HG03103 (cell line): ENCODE data around the gene STOM.

Experiments
- ATAC-seq: cut with Tn5 transposase; IDR thresholded peaks from one replicate; pipeline ENCODE4 v1.9.1; 2021; ENCODE audit warnings: low read depth; ENCODE audit not compliant: unreplicated experiment

Gene STOM

GRCh38 chr9:121350993-121351561 is 19.0 kb downstream of the STOM start:
- no peak for ATAC-seq

DNA sequence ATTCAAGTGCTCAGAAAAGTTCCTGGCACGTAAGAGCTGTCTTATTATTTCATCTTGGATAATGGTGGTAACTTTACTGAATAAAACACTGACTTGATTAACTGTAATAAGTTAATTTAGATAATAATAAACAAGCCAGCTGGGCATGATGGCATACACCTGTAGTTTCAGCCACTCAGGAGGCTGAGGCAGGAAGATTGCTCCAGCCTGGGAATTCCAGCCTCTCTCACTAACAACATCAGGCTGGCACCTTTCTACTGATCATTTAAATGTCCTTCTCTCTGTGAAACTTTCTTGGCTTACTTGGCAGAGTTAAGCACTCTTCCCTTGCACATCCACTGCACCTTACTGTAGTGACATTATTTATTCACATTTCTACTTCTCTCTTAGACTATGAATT is 20.0 kb downstream of the STOM start:
- ATAC-seq, result no peak

- ATAC-seq, result no peak
Observed at GRCh38 chr9:121349009-121349408, 21.0 kb downstream of the STOM start.

- ATAC-seq, result no peak
Observed at GRCh38 chr9:121348221-121348620, 21.8 kb downstream of the STOM start.

DNA sequence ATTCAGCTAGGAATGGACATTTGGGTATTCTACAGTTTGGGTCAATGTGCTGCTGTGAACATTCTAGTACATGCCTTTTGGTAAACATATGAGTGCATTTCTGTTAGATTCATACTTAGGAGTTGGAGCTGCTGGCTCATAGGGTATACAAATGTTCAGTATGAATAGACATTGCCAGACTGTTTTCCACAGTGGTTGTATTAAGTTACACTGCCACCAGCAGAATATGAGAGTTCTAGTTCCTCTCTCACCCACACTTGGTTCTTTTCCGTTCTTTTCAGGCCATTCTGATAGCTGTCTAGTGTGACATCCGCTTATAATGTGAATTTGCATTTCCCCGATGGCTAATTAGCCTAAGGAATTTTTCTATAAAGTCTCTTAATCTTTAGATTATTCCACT is 25.0 kb downstream of the STOM start:
- ATAC-seq, result no peak

DNA sequence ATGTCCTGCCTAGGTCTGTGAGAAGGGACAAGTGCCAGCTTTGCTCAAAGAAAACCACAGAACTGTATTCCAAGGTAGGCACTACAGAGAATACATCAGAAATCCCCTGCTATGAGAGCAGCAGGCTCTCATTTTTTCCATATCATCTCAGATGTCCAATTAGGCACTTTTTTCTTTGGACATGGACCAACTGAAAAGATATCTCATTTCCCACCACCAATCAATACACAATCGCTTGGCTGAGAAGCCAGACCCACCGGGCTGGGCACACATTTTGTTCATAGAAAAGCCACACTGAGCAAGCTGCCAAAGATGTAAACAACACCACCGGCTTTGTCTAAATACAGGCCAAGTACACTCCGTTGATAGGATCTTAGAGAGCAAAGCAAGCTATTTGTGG is 25.9 kb downstream of the STOM start:
- no peak for ATAC-seq

DNA sequence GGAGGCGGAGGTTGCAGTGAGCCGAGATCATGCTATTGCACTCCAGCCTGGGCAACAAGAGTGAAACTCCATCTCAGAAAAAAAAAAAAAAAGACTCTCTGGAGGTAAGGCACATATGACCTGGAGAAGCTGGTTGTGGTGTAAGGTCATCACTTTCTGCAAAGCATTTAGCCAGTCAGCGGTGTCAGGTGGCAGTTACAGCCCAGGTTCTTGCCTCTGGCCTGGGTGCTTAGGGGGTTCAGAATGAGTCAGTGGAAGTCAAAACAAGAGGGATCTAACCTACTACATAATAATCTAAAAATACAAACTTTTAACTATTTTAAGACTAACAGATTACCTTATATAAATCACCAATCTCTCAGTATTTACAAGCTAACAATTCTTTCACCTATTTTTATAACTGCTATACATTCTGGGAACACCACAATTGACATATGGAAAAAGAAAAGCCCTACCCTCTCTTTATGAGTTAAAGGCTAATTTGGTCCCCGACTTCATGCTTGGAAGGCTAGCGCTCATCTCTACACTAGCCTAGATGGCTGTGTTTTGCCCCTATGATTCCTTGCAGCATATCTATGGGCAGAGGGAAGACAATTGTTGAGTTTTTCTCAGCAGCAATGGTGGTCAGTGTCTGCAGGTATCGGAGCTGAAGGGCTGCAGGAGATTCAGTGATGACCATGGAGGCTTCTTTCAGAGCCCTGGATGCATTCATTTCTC is 29.2 kb downstream of the STOM start:
- ATAC-seq, result no peak

DNA sequence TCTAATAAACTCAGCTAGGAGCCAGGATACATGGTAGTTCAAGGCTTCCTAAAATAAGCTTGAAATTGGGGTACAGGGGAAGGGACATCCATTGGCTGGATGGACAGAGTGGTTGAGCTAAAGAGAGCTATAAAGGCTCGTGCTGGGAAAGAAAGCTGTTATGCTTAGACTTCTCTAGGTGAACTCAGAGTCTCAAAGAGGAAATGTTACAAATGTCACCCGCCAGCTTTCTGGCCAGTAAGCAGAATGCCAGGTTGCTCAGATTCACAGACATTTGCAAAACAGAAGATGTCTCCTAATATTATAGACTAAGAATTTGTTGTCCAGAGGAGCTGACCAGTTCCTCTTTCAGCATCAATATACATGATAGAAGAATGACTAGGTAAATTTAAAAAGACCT is 30.6 kb downstream of the STOM start:
- ATAC-seq, result no peak

DNA sequence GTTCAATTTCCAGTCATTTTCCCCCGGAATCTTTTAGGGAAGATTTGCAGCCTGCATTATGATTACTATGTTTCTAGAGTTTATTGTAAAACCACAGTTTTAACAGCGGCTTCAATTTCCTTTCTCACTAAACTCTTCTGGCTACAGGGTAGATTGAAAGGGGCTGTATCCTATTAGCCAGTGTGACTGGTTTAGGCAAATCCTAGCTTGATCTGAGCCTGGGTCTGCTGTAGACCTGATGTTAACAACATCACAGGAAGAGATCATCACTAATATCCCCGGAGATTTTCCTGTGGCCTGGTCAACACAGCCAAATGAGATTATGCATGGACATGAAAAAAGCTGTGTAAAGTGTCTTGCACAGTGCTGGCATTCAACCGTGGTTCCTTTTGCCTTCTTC is 33.4 kb downstream of the STOM start:
- no peak for ATAC-seq

- no peak for ATAC-seq
Observed at GRCh38 chr9:121333950-121334773, 35.9 kb downstream of the STOM start.

GRCh38 chr9:121331992-121332685 is 37.9 kb downstream of the STOM start:
- no peak for ATAC-seq

GRCh38 chr9:121331549-121331948 is 38.5 kb downstream of the STOM start:
- ATAC-seq, result no peak

DNA sequence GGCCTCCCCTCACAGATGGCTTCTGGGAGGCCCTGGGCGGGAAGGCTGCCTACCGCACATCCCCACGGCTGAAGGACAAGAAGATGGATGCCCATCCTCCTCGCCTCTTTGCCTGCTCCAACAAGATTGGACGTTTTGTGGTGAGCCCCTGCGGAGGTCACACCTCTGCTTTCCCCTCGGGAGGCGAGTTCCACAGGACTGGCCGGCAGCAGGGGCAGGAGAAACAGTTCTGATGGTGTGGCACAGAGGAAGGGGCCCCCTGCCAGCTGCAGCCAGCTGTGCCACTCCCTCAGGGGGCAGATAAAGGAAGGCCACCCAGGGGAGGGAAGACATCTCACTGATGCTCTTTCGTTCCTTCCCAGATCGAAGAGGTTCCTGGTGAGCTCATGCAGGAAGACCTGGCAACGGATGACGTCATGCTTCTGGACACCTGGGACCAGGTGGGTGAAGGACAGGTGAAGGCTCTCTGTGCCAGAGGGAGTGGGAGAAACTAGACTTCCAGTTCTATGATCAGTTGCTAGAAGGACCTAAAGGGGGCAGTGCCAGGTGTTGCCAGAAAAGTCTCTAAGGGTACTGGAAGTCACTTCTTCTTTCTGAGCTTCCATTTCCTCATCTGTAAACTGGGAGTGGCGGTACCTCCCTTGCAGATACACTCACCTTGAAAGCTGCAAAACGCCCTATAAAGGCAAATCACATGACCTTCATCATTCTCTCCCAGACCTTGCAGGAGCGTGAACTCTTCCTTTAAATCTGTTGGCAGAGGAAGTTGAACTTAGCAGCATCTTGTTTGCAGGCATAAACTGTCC is 41.0 kb downstream of the STOM start:
- no peak for ATAC-seq

GRCh38 chr9:121328476-121328875 is 41.6 kb downstream of the STOM start:
- no peak for ATAC-seq

DNA sequence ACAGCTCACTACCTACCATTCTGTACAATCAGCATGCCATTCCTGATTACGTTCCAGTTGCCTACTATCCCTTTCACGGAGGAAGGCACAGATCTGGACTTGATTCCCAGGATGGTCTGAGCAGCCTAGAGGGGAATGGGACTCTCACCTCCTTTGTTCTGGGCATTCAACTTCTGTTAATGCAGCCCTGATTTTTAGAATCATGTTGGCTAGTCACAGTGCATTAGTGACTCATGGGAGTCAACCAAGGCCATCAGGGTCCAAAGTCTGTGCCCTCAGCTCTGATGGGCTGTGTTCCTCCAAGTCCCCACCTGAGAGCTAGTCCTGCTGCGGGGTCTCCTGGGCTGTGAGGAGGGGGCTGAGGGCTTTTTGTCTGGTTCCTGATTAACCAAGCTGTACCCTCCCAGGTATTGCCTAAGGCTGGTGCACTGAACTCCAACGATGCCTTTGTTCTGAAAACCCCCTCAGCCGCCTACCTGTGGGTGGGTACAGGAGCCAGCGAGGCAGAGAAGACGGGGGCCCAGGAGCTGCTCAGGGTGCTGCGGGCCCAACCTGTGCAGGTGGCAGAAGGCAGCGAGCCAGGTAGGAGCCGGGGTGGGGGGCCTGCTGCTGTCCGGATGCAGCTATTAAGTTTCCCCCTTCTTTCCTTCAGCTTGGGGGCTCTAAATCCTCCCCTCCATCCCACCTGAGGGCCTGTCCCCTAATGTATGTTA is 43.0 kb downstream of the STOM start:
- ATAC-seq, result no peak

DNA sequence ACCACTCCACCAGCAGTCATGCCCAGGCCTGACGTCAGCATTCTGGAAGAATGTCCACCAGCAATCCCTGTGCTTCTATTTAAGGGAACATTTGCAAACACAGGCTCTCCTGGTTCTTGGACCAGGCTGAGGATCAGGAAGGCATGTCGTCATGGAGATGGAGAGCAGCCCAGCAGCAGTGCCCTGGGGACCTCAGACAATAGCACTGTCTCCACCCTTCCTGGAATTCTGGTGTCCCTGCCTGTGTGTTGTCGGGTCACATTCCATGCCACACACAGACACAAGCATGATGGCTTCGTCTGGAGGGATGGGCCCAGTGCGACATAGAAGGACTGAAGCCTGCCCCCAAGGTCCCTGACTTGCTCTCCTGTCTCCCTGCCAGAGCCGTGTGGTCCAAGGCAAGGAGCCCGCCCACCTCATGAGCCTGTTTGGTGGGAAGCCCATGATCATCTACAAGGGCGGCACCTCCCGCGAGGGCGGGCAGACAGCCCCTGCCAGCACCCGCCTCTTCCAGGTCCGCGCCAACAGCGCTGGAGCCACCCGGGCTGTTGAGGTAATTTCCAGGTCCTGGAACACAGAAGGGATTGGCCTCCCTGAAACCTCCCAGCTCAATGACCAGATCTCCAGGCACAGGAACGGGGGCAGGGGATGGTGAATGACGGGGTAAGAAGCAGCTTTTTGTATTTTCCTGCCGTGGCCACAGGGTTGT is 43.8 kb downstream of the STOM start:
- ATAC-seq, result no peak

- ATAC-seq, result no peak
Observed at GRCh38 chr9:121325387-121325786, 44.7 kb downstream of the STOM start.

DNA sequence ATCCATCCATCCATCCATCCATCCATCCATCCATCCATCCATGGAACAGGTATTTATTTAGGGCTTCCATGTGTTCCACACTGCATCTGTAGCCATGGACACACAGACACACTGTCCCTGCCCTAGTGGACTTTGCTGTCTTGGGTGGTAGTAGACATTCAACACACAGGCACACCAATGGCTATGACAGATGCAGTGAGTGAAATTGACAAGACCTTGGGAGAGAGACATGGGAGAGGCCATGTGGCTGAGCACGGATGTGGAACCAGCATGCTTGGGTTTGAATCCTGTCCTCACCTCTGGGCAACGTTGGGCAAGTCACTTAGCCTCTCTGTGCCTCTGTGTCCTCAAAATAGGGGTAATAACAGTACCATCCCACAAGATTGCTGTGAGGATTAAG is 45.3 kb downstream of the STOM start:
- ATAC-seq, result no peak

DNA sequence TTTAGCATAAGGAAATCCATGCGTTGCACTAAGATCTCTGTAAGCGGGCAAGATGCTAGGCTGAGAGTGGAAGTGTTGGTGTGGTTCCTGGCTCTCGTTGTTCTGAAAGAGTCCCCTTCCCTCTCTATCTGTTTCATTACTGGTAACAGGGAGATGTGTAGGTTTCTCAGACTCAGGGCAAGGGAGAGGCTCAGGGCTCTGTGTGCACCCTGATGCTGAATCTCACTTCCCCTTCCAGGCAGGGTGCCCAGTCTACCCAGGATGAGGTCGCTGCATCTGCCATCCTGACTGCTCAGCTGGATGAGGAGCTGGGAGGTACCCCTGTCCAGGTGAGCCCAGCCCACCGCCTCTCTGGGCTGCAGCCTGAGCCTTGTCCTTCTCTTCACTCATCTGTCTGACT is 45.7 kb downstream of the STOM start:
- ATAC-seq, result no peak
